IPS-NIHi7 (cell line): ENCODE measurements around the gene MRPL34.
A peak's percentile ranks its signal among the peaks of the same experiment; 100 is the strongest.

ENCODE experiments used
- DNase-seq: peaks from one replicate; pipeline ENCODE4 v3.0.0; 2012; ENCODE audit warnings: mixed read lengths; ENCODE audit errors: extremely low spot score

MRPL34 gene

DNA sequence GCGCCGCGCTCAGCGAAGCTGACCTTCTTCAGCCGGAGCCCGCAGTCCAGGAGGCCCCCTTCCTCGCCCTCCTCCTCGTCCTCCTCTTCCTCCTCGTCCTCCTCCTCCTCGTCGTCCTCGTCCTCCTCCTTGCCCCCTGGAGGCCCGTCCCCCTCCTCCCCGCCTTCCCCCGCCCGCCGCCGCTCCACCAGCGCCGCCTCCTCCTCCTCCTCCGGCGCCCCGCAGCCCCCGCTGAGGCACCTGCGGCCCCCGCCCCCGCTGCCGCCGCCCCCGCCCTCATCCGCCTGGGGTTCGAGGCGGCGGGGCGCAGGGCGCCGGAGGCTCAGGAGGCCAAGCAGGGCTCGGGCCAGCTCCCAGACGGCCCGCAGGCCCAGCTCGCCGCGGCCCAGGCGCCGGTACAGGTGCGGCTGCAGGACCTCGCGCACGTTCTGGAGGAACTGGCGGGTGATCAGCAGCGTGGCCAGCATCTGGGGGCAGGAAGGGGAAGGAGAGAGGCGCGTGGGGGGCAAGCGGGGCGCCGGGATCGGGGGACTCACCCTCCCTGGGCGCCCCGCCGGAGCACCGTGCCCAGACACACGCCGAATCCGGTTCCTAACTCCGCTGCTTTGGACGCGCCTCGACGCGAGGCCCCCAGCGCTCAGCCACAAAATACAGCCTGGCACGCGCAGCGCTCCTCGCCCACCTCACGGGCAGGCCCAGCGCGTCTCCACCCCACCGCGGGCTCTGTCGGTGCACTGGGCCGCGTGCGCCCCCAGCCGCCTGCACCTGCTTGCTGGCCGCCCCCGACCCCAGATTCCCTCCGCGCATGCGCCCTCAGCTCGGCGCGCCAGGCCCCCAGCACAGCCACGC, 23.1 kb downstream of the MRPL34 start:
- DNase-seq, result peak; percentile 41

DNA sequence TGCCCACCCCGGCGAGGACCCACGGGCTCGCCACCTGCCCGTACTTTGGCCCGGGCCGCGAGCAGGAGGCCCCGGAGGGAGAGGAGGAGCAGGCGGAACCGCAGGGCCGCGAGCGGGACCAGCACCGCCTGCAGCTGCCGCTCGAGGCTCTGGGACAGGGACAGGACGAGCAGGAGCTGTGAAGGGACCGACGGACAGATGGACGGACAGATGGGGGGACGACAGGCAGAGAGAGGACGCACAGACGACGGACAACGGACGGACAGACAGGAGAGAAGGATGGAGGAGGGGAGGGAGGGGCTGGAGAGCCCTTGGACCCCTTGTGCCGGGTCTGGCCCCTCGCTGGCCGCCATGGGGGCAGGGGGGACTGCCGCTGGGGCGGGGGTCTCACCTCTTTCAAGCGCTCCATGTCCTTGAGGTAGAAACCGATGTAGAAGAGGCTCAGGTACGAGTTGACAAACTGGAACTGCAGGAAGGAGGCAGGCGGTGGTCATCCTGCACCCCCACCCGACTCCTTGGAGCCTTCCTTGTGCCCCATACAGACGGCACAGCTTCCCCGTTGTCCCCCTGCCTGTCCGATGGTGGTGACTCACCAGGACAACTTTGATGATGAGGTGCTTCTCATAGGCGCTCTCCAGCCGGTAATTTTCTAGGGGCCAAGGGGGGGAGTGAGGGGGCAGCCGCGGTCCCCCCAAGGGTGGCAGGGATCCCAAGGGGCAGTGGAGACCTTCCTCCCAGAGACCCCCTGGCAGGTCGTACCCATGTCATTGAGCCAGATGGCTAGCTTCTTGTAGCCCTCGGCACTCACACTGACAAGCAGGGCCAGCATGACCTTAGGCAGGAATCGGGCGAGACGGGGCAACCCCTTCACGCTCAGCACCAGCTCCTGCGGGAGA, 23.9 kb downstream of the MRPL34 start:
- DNase-seq, result no peak

DNA sequence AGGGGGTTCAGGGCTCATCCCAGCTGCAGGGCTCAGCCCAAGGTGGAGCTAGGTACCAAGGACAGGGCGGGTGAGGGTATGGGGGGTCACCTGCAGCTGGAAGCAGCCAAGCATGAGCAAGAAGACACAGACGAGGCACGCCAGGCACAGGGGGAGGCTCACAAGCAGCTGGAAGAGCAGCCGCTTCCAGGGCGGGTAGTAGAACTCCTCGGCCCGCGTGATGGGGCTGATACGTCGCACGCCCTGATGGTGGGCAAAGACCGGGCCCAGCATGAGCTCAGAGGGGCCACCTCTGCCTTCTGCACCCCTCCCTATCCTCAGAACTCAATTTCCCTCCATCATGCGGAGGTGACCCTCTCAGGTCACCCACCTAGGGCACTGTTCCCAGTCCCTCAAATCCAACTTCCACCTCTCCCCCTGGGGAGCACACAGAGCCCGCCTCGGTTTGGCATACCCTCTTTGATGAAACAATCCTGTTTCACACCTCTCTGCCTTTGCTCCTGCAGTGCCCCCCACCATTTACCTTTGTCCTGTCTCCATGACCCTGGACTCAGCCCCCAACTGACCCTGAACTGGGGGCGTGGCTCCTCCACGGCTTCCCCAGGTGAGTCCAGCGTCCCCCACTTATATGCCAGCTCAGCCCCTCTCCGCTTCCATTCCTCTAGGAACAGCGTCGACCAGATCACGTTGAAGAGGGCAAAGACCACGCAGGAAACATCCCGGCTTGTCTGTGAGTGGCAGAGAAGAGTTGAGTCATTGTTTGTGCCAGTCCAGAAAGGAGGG, 24.8 kb downstream of the MRPL34 start:
- DNase-seq, result no peak

DNA sequence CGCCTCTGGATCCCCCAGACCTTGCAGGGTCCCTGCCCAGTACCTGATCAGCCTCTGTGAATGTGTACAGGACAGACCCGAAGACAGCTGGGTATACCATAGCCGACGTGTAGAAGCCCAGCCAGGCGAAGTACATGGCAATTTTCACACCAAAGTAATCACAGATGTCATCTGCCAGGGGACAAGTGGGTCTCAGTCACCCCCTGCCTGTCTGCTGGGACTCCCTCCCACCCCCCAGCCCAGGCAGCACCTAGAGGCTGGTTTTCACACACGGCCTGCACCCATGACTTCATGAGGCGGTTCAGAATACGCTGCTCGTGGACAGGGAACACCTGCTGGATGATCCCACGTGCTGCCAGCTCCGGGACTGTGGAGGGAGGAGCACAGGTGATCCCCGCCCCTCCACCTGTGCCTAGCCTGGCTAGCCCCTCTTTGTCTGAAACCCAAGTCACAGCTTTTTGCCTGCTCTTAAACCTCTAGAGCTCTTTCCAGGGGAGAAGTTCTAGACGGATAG, 25.4 kb downstream of the MRPL34 start:
- DNase-seq, result no peak

DNA sequence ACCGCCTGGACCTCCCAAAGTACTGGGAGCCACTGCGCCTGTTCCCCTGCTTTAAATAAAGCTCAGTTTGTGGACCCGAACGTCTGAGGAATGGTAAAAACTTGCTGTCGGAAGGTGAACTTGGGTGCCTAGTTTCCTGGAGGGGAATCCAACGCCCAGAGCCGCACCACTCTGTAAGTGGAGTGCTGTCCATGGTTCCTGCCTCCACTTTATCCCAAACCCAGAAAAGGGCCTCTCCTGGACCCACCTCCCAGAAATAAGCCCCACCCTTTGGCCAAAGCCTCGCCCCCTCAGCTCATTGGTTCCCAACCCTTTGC, 26.6 kb downstream of the MRPL34 start:
- DNase-seq, result no peak

DNA sequence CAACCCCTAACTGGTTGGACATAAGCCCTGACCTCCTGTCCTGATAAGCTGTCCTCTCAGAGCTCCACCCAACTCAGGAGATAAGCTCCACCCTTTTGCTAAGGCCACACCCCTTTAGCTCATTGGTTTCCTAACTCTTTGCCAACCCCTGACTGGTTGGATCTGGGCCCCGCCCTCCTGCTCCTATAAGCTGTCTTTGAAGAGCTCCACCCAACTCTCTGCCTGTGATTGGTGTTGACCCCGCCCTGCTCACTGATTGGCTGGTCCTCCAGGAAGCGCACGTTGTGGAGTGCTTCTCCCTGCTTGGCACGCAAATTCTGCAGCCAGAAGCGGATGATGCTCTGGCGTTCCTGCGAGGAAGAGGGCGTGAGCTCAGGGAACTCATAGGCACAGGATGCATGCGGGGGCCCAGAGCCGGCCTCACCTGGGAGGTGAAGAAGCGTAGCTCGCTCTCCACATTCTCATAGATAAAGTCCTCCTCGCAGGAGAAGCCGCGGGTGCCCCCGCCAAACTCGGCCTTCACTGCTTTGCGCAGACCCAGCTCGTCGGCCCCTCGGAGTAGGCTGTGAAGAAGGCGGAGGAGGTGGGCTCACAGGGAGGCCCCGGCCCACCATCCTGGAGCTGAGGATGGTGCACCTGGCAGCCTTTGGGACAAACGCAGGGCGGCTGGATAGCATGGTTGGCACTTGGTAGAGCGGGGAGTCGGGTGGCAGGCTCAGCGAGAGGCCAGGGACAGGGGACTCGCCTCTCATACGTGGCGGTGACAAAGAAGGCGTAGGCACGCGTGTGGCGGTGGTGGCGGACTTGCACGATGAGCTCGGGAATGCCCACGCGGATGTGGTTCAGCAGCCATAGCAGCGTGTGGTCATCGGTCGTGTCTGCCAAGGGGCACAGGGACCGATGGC, 27.3 kb downstream of the MRPL34 start:
- DNase-seq, result peak; percentile 71

DNA sequence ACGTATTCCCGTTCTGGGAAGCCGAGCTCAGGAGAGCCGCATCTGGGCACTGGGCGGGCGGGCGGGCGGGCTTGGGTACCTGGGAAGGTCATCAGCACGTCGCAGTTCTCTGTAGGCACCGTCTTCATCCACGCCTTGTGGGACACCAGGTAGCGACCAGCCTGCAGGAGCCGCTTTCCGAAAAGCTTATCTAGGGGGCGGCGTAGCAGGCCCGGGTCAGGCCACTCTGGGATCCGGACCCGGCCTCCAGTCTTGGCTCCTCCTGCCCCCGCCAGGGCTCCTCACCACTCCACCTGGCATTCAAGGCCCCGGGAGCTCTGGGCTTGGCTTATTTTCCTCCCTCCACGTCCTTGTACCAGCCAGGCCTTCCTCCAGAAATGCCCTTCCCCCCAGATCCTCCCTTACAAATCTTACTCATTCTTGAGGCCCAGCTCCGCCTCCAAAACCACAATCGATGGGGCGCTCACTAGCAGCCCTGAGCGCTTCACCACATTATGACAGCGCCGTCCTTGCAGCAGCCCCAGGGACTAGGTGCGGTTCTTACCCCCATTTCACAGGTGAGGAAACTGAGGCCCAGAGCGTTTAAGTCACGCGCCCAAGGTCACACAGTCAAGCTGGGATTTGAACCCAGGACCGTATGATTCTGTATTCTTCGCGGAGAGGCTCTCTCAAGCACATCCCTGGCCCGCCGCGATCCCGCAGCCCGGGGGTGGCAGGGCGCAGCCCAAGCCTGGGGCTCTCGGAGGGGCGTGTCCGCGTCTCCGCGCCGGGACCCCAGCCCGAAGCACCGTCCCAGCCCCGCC, 28.1 kb downstream of the MRPL34 start:
- DNase-seq, result peak; percentile 47

DNA sequence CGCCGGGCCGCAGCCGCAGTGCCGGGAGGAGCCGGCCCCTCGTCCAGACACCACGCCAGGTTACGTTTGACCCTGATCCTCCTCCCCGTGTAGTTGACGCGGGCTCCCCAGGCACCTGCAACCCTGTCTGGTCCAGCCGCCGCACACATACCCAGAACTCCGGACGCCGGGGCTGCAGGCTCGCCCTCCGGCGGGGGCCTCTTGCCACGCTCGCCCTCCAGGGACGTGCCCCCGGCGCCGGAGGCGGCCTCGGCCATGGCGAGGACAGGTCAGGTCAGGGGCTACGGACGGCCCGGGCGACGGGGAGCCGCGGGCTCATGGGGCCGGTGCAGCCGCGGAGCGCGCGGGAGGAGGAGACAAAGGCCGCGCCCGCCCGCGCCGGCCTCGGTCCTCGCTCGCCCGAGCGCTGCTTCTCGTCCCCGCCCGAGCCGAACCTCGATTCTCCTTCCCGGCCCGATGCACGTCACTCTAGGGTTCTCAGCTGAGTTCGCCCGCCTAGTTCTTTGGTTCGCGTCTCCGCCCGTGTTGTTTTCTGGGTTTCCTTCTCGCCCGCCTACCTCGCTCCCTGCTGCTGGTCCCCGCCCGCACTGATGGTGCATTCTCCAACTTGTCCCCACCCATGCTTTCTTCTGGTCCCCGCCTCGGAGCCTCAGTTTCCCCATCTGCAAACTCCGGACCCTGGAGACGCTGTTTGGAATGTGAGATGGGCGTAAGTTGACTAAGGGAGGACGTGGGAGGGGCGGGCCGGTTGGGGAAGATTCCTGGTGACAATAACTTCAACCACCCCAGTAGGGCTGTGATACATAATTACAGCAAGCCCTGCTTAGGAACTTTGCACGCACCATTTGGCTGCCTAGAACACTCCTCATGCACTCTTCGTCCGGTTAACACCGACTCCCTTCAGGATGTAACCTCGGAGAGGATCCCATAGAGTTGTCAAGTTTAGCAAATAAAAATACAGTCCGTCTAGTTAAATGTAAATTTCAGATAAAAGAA, 29.0 kb downstream of the MRPL34 start, which contains the start of gene ANO8:
Gene ANO8 (minus strand): TSS at position 442 of the 996 bp plus-strand sequence. CDS start 185 bp downstream, at position 257.
- peak; percentile 83 for DNase-seq

DNA sequence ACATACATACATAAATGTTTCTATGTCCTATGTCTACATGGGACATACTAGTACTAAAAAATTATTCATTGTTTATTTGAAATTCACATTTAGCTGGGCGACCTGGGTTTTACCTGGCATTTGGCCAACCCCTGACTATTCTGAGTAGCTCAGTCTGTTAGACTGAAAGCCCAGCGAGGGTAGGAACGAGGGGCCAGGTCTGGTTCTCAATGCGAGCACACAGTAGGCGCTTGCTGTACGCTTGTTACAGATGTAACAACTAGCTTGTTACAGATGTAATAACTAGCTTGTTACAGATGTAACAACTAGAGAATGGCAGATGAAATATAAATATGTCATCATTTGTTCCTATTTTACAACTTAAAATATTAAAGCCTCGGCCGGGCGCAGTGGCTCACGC, 29.9 kb downstream of the MRPL34 start:
- no peak for DNase-seq

DNA sequence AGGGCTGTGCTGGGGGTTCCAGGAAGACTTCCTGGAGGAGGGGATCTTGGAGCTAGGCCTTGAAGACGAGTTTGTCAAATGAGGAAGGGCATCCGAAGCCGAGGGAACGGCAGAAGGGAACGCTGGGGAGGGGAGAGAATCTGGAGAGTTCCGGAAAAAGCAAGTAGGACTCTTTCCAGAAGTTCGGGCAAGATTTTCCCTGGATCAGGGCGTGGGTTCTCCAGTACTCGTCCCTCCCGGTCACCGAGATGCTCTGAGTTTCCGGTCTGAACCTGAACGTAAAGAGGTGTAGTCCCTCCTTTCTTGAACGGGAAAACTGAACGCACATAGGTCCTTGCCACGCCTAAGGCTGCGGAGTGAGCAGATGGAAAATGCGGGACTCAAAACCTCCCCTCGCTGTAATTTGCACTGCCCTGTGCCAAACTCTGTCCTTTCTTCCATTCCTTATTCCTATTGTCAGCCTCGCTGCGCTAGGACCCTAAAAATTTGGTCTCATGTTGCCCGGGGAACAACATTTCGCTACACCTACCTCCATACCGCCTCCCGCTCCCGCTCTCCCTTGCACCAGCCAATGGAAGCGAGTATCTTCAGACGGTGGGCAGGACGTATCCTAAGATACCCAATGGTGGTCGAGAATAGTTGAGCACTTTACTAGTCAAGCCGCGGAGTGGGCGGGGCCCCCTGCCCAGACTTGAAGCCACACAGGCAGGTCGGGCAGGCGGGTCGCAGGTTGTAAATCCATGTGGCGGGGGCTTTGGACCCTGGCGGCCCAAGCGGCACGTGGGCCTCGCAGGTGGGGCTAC, 31.4 kb downstream of the MRPL34 start, which contains the start of gene GTPBP3:
Gene GTPBP3 (plus strand): TSS at position 682 of the 803 bp plus-strand sequence. CDS start 59 bp downstream, at position 741.
- peak; percentile 91 for DNase-seq

DNA sequence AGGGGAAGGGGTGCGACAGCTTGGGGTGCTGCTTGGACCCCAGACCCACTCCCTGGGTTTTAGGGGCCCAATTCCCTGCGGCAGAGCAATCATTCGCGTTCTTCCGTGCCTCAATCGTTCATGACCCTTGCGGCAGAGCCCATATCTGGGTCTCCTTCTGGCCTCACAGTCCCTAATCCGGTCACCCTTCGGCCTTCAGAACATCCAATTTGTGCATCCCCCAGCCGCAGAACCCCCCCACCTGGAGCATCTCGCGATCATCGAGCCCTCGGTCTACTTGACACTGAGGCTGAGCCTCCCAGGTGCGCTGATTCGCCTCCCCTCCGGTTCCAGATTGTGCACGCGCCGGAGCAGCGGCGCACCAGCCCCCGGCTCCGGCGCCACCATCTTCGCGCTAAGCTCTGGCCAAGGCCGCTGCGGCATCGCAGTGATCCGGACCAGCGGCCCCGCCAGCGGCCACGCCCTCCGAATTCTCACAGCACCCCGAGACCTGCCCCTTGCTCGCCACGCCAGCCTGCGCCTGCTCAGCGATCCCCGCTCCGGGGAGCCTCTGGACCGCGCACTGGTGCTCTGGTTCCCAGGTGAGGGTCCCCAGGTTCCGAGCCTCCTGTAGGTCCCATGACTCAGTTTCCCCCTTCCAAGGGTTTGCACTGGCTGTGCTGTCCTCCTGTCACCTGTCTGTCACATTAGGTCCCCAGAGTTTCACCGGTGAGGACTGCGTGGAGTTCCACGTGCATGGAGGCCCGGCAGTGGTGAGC, 32.2 kb downstream of the MRPL34 start:
- no peak for DNase-seq

DNA sequence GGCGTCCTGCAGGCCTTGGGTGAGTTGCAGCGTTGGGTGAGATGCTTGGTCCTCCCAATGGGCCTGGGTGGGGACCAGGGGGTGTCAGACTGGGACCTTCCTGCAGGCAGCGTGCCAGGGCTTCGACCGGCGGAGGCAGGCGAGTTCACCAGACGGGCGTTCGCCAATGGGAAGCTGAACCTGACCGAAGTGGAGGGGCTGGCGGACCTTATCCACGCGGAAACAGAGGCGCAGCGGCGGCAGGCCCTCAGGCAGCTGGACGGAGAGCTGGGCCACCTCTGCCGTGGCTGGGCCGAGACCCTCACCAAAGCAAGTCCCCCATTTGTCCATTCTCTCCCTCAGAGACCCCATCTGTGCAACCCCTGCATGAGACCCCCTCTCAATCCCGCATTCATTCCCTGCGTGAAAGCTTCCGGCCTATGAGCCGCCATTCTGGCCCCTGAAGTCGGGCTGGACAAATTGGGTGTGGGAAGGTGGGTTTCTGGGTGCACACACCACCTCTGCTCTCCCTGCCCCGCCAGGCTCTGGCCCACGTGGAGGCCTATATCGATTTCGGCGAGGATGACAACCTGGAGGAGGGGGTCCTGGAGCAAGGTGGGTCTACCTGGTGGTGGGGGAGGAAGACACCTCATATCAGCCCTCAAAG, 32.9 kb downstream of the MRPL34 start:
- DNase-seq, result no peak

DNA sequence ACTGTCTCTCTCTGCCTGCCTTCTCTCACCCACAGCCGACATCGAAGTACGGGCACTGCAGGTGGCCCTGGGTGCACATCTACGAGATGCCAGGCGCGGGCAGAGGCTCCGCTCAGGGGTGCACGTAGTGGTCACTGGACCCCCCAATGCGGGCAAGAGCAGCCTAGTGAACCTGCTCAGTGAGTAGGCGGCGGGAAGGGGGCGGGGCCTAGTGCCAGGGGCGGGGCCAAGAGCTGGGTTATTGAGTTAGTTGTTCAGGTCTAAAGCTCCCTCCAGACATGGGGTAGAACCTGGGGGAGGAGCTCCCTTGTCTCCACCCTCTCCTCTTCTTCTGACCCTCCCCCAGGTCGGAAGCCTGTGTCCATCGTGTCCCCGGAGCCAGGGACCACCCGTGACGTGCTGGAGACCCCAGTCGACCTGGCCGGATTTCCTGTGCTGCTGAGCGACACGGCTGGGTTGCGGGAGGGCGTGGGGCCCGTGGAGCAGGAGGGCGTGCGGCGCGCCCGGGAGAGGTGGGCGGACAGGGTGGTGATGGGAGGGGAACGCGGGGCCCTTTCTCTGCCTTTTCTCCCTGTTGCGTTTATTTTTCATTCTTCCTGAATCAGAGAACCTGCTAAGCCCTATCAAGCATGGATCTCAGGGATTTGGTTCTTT, 33.5 kb downstream of the MRPL34 start:
- peak; percentile 59 for DNase-seq

DNA sequence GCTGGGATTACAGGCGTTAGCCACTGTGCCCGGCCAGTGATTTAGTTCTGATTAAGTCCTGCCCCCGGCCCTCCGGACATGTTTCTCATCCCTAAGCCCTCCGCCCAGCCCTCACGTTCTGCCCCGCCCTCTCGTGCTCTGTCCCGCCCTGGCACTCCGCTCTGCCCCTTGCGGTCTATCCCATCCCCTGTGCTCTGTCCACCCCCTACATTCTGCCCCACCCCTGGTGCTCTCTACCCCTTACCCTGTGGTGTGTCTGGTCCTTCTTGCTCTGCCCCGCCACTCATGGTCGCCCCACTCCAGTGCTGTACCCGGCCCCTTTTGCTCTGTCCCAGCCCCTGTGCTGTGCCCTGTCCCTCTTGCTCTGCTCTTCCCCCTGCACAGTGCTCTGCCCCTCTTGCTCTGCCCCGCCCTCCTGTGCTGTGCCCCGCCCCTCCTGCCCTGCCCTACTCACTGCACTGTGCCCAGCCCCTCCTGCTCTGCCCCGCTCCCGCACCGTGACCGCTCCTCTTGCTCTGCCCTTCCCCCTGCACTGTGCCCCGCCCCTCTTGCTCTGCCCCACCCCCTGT, 34.7 kb downstream of the MRPL34 start:
- DNase-seq, result peak; percentile 81

DNA sequence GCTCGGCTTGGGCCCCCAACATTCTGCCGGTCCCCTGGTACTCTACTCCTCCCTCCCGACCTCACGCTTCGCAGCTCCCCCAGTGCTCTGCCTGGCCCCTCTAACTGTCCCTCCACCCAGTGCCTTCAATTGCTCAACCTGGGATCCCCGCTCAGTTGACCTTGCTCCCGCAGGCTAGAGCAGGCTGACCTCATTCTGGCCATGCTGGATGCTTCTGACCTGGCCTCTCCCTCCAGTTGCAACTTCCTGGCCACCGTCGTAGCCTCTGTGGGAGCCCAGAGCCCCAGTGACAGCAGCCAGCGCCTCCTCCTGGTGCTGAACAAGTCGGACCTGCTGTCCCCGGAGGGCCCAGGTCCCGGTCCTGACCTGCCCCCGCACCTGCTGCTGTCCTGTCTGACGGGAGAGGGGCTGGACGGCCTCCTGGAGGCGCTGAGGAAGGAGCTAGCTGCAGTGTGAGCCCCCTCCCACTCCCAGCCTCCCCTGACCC, 35.2 kb downstream of the MRPL34 start:
- no peak for DNase-seq
